ENCODE measurements around the gene TBC1D14.

DNA sequence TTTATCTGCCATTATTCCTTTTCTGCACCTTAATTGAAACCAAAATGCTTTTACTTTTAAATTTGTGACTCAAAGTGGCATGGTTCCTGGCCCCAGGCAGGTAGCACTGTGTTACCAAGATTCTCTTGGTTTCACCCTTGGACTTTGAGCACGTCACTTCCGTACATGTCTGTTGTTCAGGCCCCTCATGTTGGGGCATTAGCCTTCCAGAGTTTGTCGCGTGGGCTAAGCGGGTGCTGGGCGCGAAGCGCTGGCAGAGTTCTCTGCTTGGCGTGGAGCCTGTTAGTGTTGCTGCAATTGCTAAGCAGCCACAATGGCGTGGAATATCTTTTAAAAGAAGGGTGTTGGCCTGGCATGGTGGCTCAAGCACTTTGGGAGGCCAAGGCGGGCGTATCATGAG, 119.6 kb downstream of the TBC1D14 start:
- TF ChIP-seq, protein P1, sequence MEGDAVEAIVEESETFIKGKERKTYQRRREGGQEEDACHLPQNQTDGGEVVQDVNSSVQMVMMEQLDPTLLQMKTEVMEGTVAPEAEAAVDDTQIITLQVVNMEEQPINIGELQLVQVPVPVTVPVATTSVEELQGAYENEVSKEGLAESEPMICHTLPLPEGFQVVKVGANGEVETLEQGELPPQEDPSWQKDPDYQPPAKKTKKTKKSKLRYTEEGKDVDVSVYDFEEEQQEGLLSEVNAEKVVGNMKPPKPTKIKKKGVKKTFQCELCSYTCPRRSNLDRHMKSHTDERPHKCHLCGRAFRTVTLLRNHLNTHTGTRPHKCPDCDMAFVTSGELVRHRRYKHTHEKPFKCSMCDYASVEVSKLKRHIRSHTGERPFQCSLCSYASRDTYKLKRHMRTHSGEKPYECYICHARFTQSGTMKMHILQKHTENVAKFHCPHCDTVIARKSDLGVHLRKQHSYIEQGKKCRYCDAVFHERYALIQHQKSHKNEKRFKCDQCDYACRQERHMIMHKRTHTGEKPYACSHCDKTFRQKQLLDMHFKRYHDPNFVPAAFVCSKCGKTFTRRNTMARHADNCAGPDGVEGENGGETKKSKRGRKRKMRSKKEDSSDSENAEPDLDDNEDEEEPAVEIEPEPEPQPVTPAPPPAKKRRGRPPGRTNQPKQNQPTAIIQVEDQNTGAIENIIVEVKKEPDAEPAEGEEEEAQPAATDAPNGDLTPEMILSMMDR (IDR thresholded peaks at IDR 0.05 in 8 of 11, conservative IDR thresholded peaks at IDR 0.05 in 3 of 11) = no peak
- TF ChIP-seq POLR2AphosphoS5 (IDR thresholded peaks at IDR 0.05) (no peak), POLR2A (IDR thresholded peaks at IDR 0.05) (no peak)

Data from spleen (tissue), 7 donors.